Body of pancreas (tissue), 4 donors: Measurements from ENCODE around the gene EN1. TPM values are rescaled to one million over a fixed set of nuclear protein-coding genes. Genes with fewer than 3 reads are reported as not detected.

Source experiments
- ATAC-seq: fragments of 150-250 bp; one replicate; pipeline ENCODE4 v1.9.1; 2016
- DNase-seq, 4 donors: peaks; one replicate each; pipeline ENCODE4 v3.0.0-alpha.2; 2019
- H3K27ac ChIP-seq, 4 donors: fragments of 200-600 bp; sonication (generic); 1 replicate in 3 of 4; 2 replicates in 1 of 4; pipeline versions ENCODE4 v1.5.1 to v1.6.1; 2016 to 2019; ENCODE audit warnings: mild to moderate bottlenecking in 1 of 4, mixed read lengths in 1 of 4, moderate library complexity in 1 of 4
- H3K27me3 ChIP-seq, 2 donors: fragments of 200-600 bp; sonication (generic); one replicate each; pipeline ENCODE4 v1.6.0; 2016; ENCODE audit warnings: mild to moderate bottlenecking in 1 of 2
- H3K36me3 ChIP-seq, 2 donors: fragments of 200-600 bp; sonication (generic); replicated peaks in 1 of 2; 2 replicates each; pipeline ENCODE4 v1.5.1; 2016; ENCODE audit warnings: low read depth in 2 of 2; ENCODE audit not compliant: insufficient read depth in 1 of 2
- H3K4me1 ChIP-seq: fragments of 200-600 bp; sonication (generic); one replicate; pipeline ENCODE4 v1.6.0; 2016
- H3K4me3 ChIP-seq, 2 donors: fragments of 200-600 bp; sonication (generic); 1 replicate in 1 of 2; 2 replicates in 1 of 2; pipeline ENCODE4 v1.5.1; 2016 to 2019
- H3K9me3 ChIP-seq, 3 donors: fragments of 200-600 bp; sonication (generic); 1 replicate in 2 of 3; 2 replicates in 1 of 3; pipeline ENCODE4 v1.5.1; 2016
- POLR2A ChIP-seq, 3 donors: fragments of 450-650 bp; IDR thresholded peaks; one replicate each; pipeline ENCODE4 v1.6.1; 2016; ENCODE audit warnings: antibody characterized with exemption in 3 of 3, mild to moderate bottlenecking in 2 of 3
- WGBS, 2 donors: methylation state at CpG; one replicate each; pipeline ENCODE4 v1.1.5; 2017; 5-methylcytosine and 5-hydroxymethylcytosine counted together
- intact Hi-C: fragments of 100-400 bp; cut with DNase I; formaldehyde crosslinking; loops from one replicate; pipeline ENCODE4 v1.15.1; 2023
- total RNA-seq, 2 donors: library from RNA; depleted of rRNA; stranded (reverse); fragments of >200 nt; gene quantifications; one replicate each; pipeline ENCODE4 v1.1.0, GENCODE V29; 2016
- TF ChIP-seq, protein P1 (sequence below), 7 experiments: fragments of 450-650 bp in 4 of 7; fragments of 200-600 bp in 3 of 7; sonication (generic) in 3 of 7; IDR thresholded peaks; one replicate each; pipeline ENCODE4 v1.5.1; 2016 to 2019; ENCODE audit warnings: antibody characterized with exemption in 7 of 7

EN1 gene
- total RNA-seq, 2 donors from 2014 or later = not detected

GRCh38 chr2:118800736-118801135 is 46.7 kb downstream of the EN1 start:
- DNase-seq = no peak
- ATAC-seq = no peak
- Histone ChIP-seq H3K27me3 (no peaks in the 10 kb centered on the region), H3K27ac (no peak overlapping the region), H3K4me1 (no peaks in the 10 kb centered on the region), H3K36me3 (no peaks in the 10 kb centered on the region), H3K9me3 (no peaks in the 10 kb centered on the region), H3K4me3 (no peak overlapping the region)
- 74 to 76% methylated on average over 4 of the region's 4 CpGs for WGBS, 2 donors
- intact Hi-C loops = no loop called here
- TF ChIP-seq POLR2A (IDR thresholded peaks at IDR 0.05) = no peak
- TF ChIP-seq, protein P1, sequence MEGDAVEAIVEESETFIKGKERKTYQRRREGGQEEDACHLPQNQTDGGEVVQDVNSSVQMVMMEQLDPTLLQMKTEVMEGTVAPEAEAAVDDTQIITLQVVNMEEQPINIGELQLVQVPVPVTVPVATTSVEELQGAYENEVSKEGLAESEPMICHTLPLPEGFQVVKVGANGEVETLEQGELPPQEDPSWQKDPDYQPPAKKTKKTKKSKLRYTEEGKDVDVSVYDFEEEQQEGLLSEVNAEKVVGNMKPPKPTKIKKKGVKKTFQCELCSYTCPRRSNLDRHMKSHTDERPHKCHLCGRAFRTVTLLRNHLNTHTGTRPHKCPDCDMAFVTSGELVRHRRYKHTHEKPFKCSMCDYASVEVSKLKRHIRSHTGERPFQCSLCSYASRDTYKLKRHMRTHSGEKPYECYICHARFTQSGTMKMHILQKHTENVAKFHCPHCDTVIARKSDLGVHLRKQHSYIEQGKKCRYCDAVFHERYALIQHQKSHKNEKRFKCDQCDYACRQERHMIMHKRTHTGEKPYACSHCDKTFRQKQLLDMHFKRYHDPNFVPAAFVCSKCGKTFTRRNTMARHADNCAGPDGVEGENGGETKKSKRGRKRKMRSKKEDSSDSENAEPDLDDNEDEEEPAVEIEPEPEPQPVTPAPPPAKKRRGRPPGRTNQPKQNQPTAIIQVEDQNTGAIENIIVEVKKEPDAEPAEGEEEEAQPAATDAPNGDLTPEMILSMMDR (IDR thresholded peaks at IDR 0.05) = no peak

DNA sequence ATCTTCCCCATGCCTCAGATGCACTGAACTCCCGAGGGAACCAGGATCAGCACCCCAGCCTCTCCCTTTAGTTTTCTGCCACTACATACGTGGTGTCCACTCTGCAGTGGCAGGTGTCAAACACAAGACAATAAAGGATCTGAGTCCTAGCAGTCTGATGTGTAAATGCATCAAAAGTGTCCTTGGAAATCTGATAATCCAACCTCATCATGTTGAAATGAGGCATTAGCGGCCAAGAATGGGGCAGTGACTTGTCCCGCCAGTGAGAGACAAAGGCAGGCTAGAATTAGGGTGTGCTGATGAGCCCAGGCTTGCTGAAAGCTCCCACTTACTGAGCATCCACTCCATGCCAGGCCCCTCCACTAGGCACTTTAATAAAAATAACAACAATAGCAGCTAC is 52.9 kb downstream of the EN1 start:
- Histone ChIP-seq H3K9me3 (no peaks in the 10 kb centered on the region), H3K36me3 (no peaks in the 10 kb centered on the region), H3K27me3 (no peaks in the 10 kb centered on the region), H3K27ac (no peak overlapping the region), H3K4me1 (no peaks in the 10 kb centered on the region), H3K4me3 (no peak overlapping the region)
- DNase-seq (no peak), ATAC-seq (no peak)
- intact Hi-C loops = no loop called here
- TF ChIP-seq, protein P1 (IDR thresholded peaks at IDR 0.05) = no peak
- TF ChIP-seq POLR2A (IDR thresholded peaks at IDR 0.05) = no peak
- 79 to 81% methylated on average over 4 of the region's 4 CpGs for WGBS, 2 donors

Other genes with a start within 250 kb of the EN1 start
- 1 to 10 TPM in 1 of 2 donors, not detected in 1; 1.0 TPM for gene MARCO, start 94.5 kb upstream of the EN1 start, total RNA-seq